Omental fat pad (tissue), 4 donors: Measurements from ENCODE around the gene AJAP1. TPM values are rescaled to one million over a fixed set of nuclear protein-coding genes. Genes with fewer than 3 reads are reported as not detected.

Source experiments
- ATAC-seq: fragments of 150-250 bp; one replicate; pipeline ENCODE4 v1.9.1; 2016; ENCODE audit warnings: mild to moderate bottlenecking, moderate library complexity; ENCODE audit not compliant: low FRiP score
- DNase-seq: peaks from one replicate; pipeline ENCODE4 v3.0.0-alpha.2; 2019; ENCODE audit warnings: low spot score
- total RNA-seq, 4 donors: library from RNA; depleted of rRNA; stranded (reverse); fragments of >200 nt; gene quantifications; one replicate each; pipeline ENCODE4 v1.1.0, GENCODE V29; 2016
- TF ChIP-seq, protein P1 (sequence below), 3 donors: fragments of 450-650 bp; IDR thresholded peaks; one replicate each; pipeline ENCODE4 v1.5.1; 2016 to 2017; ENCODE audit warnings: antibody characterized with exemption in 3 of 3, mild to moderate bottlenecking in 3 of 3, moderate library complexity in 2 of 3

AJAP1 gene
- total RNA-seq, 4 donors from 2014 or later, result 0.06 to 0.63 (median 0.53) TPM

- DNase-seq (no peak), ATAC-seq (no peak)
- TF ChIP-seq, protein P1, sequence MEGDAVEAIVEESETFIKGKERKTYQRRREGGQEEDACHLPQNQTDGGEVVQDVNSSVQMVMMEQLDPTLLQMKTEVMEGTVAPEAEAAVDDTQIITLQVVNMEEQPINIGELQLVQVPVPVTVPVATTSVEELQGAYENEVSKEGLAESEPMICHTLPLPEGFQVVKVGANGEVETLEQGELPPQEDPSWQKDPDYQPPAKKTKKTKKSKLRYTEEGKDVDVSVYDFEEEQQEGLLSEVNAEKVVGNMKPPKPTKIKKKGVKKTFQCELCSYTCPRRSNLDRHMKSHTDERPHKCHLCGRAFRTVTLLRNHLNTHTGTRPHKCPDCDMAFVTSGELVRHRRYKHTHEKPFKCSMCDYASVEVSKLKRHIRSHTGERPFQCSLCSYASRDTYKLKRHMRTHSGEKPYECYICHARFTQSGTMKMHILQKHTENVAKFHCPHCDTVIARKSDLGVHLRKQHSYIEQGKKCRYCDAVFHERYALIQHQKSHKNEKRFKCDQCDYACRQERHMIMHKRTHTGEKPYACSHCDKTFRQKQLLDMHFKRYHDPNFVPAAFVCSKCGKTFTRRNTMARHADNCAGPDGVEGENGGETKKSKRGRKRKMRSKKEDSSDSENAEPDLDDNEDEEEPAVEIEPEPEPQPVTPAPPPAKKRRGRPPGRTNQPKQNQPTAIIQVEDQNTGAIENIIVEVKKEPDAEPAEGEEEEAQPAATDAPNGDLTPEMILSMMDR (IDR thresholded peaks at IDR 0.05), result no peak
These were observed 81.8 kb downstream of the AJAP1 start for GRCh38 chr1:4736254-4736653.

GRCh38 chr1:4741876-4742423 is 87.5 kb downstream of the AJAP1 start:
- TF ChIP-seq, protein P1 (IDR thresholded peaks at IDR 0.05), result no peak
- no peak for DNase-seq

GRCh38 chr1:4743978-4744750 is 89.8 kb downstream of the AJAP1 start:
- TF ChIP-seq, protein P1 (IDR thresholded peaks at IDR 0.05), result no peak
- no peak for DNase-seq

More at GRCh38 chr1:4741876-4742423, 87.5 kb downstream of the AJAP1 start:
- no peak for ATAC-seq

DNA sequence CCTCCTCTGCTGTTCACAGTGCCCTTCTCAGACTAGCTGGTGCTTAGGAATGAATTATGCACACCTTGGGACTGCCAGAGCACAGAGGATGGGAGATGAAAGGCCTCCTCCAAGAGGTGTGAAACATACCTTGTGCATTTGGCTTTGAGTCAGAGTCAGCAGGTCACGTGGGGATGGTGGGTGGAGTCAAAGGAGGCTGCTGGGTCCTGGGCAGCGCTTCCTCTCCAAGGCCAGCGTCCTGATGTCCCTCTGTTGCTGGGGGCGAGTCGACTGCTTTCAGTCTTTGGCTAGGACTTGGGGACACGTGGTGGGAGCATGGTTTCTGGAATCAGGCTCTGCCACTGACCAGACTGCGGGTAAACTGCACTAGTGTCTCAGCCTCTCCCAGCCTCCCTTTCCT is 91.2 kb downstream of the AJAP1 start:
- no peak for ATAC-seq
- TF ChIP-seq, protein P1 (IDR thresholded peaks at IDR 0.05), result no peak
- DNase-seq, result no peak

More at GRCh38 chr1:4743978-4744750, 89.8 kb downstream of the AJAP1 start:
- ATAC-seq, result no peak

GRCh38 chr1:4749406-4749805 is 95.0 kb downstream of the AJAP1 start:
- no peak for DNase-seq
- no peak for ATAC-seq
- TF ChIP-seq, protein P1 (IDR thresholded peaks at IDR 0.05), result no peak

DNA sequence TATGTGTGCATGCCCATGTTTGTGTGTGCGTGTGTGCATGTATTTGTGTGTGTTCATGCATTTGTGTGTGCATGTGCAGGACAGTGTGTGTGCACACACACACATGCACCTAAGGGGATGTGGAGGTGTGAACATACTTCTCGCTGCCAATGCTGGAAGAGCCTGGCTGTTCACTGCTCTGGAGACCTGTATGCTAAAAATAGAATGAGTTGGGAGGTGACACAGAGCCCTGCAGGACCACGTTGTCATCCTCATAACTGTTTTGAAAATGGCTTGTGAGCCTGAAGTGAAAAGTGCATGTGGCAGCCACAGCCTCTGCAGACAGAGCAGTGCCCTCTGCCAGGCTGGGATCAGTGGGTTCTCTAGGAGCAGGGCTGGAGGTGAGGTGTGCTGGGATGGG is 95.8 kb downstream of the AJAP1 start:
- TF ChIP-seq, protein P1 (IDR thresholded peaks at IDR 0.05), result no peak
- ATAC-seq (no peak), DNase-seq (no peak)

DNA sequence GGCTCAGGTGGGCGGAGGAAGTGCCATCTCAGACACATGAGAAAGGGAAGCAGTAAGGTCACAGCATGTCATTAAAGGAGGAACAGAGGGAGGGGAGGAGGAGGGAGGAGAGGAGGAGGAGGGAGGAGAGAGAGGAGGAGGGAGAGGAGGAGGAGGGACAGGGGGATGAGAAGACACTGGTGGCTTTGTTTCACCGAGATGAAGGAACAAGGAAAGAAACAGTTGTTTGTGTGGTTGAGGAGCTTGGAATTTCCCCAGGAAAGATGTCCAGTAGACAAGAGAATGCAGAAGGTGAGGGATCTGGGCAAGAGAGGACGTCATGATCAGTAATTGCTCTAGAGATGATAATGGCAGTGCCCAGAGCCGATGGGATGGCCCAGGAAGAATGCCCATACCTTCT is 97.7 kb downstream of the AJAP1 start:
- DNase-seq (no peak), ATAC-seq (no peak)
- TF ChIP-seq, protein P1 (IDR thresholded peaks at IDR 0.05), result no peak
